Neural progenitor cell (in vitro differentiated cells): ENCODE measurements around the gene SLC1A4.

ENCODE experiments used
- EZH2 ChIP-seq: fragments of 200-600 bp; sonication (generic); IDR thresholded peaks from 2 replicates; pipeline ENCODE4 v1.6.1; 2017; ENCODE audit warnings: antibody characterized with exemption, mild to moderate bottlenecking, moderate library complexity
- TF ChIP-seq, protein P1 (sequence below): fragments of 200-600 bp; sonication (generic); IDR thresholded peaks from 2 replicates; pipeline ENCODE4 v1.5.1; 2017; ENCODE audit warnings: antibody characterized with exemption, mild to moderate bottlenecking

DNA sequence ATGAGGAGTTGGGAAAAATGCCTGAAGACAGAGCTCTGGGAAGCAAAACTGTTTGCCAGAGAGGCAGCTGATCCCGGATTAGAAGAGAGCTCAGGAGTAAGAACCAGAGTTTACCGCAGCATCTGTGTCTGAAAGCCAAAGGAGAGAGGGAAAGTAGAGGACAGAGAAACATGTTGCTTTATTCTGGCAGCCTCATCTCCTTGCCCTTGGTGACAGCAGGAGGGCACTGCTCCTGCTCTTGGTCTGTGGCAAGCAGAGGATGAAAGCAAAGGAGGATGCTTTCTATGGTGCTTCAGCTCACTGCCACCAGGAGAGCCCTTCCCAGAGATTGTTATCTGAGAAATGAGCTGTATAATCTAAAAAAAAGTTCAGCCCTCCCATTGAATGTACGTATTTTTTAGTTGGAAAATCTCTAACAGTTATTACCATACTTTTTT is 7.7 kb downstream of the SLC1A4 start:
- TF ChIP-seq, protein P1, sequence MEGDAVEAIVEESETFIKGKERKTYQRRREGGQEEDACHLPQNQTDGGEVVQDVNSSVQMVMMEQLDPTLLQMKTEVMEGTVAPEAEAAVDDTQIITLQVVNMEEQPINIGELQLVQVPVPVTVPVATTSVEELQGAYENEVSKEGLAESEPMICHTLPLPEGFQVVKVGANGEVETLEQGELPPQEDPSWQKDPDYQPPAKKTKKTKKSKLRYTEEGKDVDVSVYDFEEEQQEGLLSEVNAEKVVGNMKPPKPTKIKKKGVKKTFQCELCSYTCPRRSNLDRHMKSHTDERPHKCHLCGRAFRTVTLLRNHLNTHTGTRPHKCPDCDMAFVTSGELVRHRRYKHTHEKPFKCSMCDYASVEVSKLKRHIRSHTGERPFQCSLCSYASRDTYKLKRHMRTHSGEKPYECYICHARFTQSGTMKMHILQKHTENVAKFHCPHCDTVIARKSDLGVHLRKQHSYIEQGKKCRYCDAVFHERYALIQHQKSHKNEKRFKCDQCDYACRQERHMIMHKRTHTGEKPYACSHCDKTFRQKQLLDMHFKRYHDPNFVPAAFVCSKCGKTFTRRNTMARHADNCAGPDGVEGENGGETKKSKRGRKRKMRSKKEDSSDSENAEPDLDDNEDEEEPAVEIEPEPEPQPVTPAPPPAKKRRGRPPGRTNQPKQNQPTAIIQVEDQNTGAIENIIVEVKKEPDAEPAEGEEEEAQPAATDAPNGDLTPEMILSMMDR = no peak
- TF ChIP-seq EZH2 = no peak
